OCI-LY7 (cell line): ENCODE results near the gene GJA5.

Experiments used
- CTCF ChIP-seq: fragments of 200-600 bp; sonication (generic); conservative IDR thresholded peaks from 2 replicates; pipeline ENCODE4 v1.5.1; 2014; ENCODE audit warnings: mild to moderate bottlenecking, antibody characterized with exemption, low read length, moderate library complexity, mixed read lengths
- EZH2phosphoT487 ChIP-seq: fragments of 200-600 bp; sonication (generic); IDR thresholded peaks from 2 replicates; pipeline ENCODE4 v1.6.1; 2018; ENCODE audit warnings: low read depth, borderline replicate concordance, mild to moderate bottlenecking, mixed run types, antibody characterized with exemption, low read length, moderate library complexity, mixed read lengths

GRCh38 chr1:147769106-147769505 lies 8.7 kb upstream of the GJA5 start:
- TF ChIP-seq CTCF: no peak
- no peak for TF ChIP-seq EZH2phosphoT487
